NCI-H128 (cell line): Measurements from ENCODE around the gene SPTBN4.
A peak's percentile ranks its signal among the peaks of the same experiment; 100 is the strongest.
"Not testable (repeated sequence)": the region's sequence is repeated elsewhere in the genome, so short reads cannot be mapped to it uniquely, and the experiment has no call there.

Experiments
- DNase-seq: peaks from one replicate; lab custom pipeline; 2025; ENCODE audit not compliant: unreplicated experiment; lab: John Stamatoyannopoulos, UW

SPTBN4 gene

DNA sequence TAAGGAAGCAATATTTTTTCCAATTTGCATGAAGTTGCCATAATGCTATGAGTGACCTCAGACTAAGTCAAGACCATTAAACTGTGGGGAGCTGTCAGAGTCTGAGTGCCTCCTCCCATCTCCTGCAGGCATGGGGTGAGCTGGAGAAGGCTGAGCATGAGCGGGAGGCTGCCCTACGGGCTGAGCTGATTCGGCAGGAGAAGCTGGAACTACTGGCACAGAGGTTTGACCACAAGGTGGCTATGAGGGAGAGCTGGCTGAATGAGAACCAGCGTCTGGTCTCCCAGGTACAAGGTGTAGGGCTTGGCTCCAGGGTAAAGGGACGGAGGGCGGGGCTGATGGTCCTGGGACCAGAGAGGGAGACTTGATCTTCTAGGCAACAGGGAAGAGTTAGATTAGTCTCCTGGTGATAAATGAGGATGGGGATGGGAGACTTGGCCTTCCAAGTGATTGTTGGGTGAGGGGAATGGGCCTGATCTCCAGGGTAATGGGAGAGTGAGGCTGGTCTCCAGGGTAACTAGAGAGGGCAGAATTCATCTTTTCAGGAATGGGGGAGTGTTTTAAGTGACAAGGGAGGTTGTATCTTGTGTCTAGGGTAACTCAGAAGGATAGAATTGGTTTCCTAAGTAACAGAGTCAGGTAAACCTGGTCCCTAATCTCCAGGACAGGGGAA, 36.0 kb downstream of the SPTBN4 start:
- DNase-seq = no peak

- DNase-seq = peak; percentile 8
Observed at GRCh38 chr19:40503320-40503695, 36.5 kb downstream of the SPTBN4 start.

DNA sequence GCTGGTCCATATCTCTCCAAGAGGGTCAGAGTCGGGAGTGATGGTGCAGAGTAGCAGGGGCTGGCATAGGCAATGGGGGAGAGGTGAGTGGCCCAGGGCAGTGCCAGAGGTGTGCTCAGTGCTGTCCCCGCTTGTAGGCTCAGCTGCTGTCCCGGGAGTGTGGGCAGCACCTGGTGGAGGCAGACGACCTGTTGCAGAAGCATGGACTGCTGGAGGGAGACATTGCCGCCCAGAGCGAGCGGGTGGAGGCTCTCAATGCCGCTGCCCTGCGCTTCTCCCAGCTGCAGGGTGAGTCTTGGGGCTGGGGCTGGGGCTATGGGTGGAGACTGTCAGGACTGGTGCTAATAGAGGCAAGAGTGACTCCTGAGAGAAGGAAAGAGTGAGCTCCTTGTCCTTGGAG, 39.3 kb downstream of the SPTBN4 start:
- no peak for DNase-seq

GRCh38 chr19:40507892-40508291, 41.1 kb downstream of the SPTBN4 start:
- no peak for DNase-seq

DNA sequence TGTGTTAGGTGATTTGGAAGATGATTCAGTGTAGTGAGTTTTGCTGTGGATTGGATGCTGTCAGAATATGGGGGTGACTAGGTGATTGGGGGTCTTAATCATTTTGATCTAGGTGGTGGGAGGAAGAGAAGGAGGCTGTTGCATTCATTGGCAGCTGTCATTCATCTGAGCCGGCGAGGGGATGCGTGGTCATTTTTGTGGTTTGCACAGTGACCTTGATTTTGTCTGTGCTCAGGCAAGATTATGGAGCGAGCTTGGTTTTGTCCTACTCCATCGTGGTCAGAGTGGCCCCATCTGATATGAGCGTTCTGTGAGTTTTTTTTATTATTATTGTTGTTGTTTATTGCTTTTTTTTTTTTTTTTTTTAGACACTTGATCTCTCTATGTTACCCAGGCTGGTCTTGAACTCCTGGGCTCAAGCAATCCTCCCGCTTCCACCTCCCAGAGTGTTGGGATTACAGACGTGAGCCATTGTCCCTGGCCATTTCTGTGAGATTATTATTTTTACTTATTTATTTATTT, 42.0 kb downstream of the SPTBN4 start:
- DNase-seq = no peak

GRCh38 chr19:40510526-40511115, 43.8 kb downstream of the SPTBN4 start:
- no peak for DNase-seq

- DNase-seq = no peak
Observed at GRCh38 chr19:40511487-40511886, 44.7 kb downstream of the SPTBN4 start.

DNA sequence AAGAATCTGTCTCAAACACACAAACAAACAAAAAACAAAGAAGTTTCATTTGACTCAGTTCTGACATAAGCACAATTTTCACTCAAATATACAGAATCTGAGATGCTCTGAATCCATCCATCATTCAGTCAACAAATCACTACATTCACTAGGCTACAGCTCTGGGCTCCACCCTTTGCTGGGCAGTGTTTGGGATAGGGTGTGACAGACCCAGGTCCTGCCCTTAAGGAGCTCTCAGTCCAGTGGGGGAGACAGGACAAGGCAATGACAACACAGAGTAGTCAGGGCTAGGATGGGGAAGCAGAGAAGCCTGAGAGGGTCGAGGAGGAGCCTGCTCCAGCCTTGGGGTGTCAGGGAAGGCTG, 45.3 kb downstream of the SPTBN4 start:
- no peak for DNase-seq

- no peak for DNase-seq
Observed at GRCh38 chr19:40512473-40513344, 45.9 kb downstream of the SPTBN4 start.

DNA sequence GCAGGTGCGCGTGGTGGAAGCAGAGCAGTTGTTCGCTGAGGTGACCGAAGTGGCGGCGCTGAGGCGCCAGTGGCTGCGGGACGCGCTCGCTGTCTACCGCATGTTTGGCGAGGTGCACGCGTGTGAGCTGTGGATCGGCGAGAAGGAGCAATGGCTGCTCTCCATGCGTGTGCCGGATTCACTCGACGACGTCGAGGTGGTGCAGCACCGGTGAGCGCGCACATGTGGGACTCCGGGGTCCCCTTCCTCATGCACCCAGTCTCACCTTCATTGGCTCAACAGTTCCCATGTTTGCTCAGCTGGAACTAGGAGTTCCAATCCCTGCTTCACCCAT, 46.5 kb downstream of the SPTBN4 start:
- DNase-seq = no peak

GRCh38 chr19:40513741-40514315, 47.0 kb downstream of the SPTBN4 start:
- DNase-seq = no peak

DNA sequence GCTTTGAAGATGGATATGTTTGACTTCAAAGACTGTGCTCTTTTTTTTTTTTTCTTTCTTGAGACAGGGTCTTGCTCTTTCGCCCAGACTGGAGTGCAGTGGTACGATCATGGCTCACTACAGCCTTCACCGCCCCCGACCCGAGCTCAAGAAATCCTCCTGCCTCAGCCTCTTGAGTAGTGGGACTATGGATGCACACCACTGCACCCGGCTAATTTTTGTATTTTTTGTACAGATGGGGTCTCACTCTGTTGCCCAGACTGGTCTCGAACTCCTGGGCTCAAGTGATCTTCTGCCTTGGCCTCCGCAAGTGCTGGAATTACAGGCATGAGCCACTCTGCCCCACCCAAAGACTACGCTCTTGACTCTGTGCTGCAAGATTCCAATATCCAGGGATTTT, 50.4 kb downstream of the SPTBN4 start:
- no peak for DNase-seq

- no peak for DNase-seq
Observed at GRCh38 chr19:40519352-40520322, 52.8 kb downstream of the SPTBN4 start.

- DNase-seq = no peak
Observed at GRCh38 chr19:40521276-40521675, 54.5 kb downstream of the SPTBN4 start.

DNA sequence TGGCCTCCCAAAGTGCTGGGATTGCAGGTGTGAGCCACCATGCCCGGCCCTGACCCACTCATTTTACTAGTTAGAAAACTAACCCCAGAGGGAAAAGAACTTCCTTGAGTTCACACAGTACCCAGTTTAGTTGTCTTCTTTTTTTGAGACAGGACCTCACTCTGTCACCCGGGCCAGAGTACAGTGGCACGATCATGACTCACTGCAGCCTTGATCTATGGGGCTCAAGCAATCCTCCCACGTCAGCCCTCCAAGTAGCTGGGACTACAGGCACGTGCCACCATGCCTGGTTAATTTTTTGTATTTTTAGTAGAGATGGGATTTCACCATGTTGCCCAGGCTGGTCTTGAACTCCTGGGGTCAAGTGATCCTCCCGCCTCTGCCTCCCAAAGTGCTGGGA, 55.1 kb downstream of the SPTBN4 start:
- DNase-seq = not testable (repeated sequence)

DNA sequence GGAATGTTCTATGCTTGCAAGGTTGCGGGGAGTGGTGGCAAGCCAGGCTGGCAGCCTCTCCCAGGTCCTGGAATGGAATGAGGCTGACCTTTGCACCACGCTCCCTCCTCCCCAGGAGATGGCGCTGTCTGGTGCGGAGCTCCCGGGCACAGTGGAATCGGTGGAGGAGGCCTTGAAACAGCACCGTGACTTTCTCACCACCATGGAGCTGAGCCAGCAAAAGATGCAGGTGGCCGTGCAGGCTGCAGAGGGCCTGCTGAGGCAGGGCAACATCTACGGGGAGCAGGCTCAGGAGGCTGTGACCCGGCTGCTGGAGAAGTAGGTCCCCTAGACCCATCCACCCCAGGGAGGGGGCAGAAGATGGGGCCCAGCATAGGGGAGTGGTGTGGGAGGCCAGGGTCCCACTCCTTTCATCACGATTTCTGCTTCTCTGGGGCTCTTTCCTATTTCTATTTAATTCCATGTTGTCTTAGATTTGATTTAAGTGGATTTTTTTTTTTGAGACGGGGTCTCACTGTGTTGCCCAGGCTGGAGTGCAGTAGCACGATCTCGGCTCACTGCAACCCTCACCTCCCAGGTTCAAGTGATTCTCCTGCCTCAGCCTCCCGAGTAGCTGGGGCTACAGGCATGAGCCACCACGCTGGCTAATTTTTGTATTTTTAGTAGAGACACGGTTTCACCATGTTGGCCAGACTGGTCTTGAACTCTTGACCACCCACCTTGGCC, 56.7 kb downstream of the SPTBN4 start:
- peak; percentile 54 for DNase-seq

DNA sequence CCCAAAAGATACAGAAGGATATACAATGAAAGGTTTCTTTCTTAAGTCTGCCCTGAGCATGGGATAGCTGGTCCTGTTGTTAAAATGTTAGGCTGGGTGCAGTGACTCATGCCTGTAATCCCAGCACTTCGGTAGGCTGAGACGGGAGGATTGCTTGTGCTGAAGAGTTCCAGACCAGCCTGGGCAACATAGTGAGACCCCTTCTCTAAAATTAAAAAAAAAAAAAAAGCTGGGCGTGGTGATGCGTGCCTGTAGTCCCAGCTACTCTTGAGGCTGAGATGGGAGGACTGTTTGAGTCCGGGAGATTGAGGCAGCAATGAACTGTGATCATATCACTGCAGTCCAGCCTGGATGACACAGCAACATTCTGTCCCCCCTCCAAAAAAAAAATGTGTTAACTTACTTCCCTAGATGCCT, 57.3 kb downstream of the SPTBN4 start:
- no peak for DNase-seq

GRCh38 chr19:40524655-40525054, 57.9 kb downstream of the SPTBN4 start:
- no peak for DNase-seq

GRCh38 chr19:40525234-40526051, 58.6 kb downstream of the SPTBN4 start:
- DNase-seq = no peak
